IMR-90 (cell line): ENCODE measurements around the gene LRP1B. TPM values are rescaled to one million over a fixed set of nuclear protein-coding genes. Genes with fewer than 3 reads are reported as not detected.

ENCODE experiments used
- ATAC-seq: fragments of 200-7000 bp; cut with Tn5 transposase; 2 replicates; pipeline ENCODE4 v1.9.1; 2020; ENCODE audit warnings: low read depth, mild to moderate bottlenecking, moderate library complexity
- BruUV-seq: library from RNA; stranded (reverse); fragments of 400-500 nt; replicated peaks from 2 replicates; lab custom pipeline; 2021; lab: Mats Ljungman, UMichigan
- CTCF ChIA-PET: fragments of 300-600 bp; formaldehyde crosslinking; extraction: SDS; loops from one replicate; lab custom pipeline; 2021; ENCODE audit warnings: antibody characterized with exemption; lab: Yijun Ruan, JAX
- POLR2A ChIA-PET: fragments of 300-600 bp; sonication (Branson Sonifier 250); formaldehyde crosslinking; loops from one replicate; lab custom pipeline; 2022; ENCODE audit warnings: antibody characterized with exemption; ENCODE audit not compliant: unreplicated experiment; lab: Charles Lee
- DNase-seq: peaks from one replicate; pipeline ENCODE4 v3.0.0; 2013
- H2AFZ ChIP-seq: replicated peaks from 2 replicates; pipeline ENCODE3; 2013; ENCODE audit warnings: low read length, mild to moderate bottlenecking; ENCODE audit not compliant: poor library complexity
- H2AK5ac ChIP-seq: 2 replicates; pipeline ENCODE4 v1.6.1; 2013; ENCODE audit warnings: low read depth, low read length, inconsistent platforms
- H2AK9ac ChIP-seq: replicated peaks from 2 replicates; pipeline ENCODE3; 2013; ENCODE audit warnings: mild to moderate bottlenecking, low read depth, low read length, moderate library complexity; ENCODE audit not compliant: poor library complexity
- H2BK120ac ChIP-seq: 2 replicates; pipeline ENCODE4 v1.6.1; 2013; ENCODE audit warnings: low read depth, low read length, inconsistent platforms
- H2BK15ac ChIP-seq: 3 replicates; pipeline ENCODE4 v1.6.1; 2013; ENCODE audit warnings: low read depth, low read length, inconsistent platforms
- H2BK20ac ChIP-seq: 2 replicates; pipeline ENCODE4 v1.6.1; 2013; ENCODE audit warnings: low read depth, mild to moderate bottlenecking, inconsistent platforms, low read length, moderate library complexity
- H2BK5ac ChIP-seq: 2 replicates; pipeline ENCODE4 v1.6.1; 2013; ENCODE audit warnings: mild to moderate bottlenecking, low read depth, low read length, inconsistent platforms; ENCODE audit not compliant: poor library complexity, severe bottlenecking
- H3K14ac ChIP-seq: replicated peaks from 2 replicates; pipeline ENCODE4 v1.6.1; 2013; ENCODE audit warnings: low read depth, low read length, inconsistent platforms
- H3K18ac ChIP-seq: 2 replicates; pipeline ENCODE4 v1.6.1; 2013; ENCODE audit warnings: low read depth, low read length, control low read depth
- H3K23ac ChIP-seq: 2 replicates; pipeline ENCODE4 v1.6.1; 2013; ENCODE audit warnings: low read depth, low read length, inconsistent platforms
- H3K27ac ChIP-seq: 2 replicates; pipeline ENCODE4 v1.5.1; 2013; ENCODE audit warnings: mild to moderate bottlenecking, control low read depth, low read length; ENCODE audit not compliant: insufficient read depth
- H3K27me3 ChIP-seq: 2 replicates; pipeline ENCODE4 v1.6.1; 2013; ENCODE audit warnings: low read length; ENCODE audit not compliant: control insufficient read depth, insufficient read depth
- H3K36me3 ChIP-seq: 2 replicates; pipeline ENCODE4 v1.6.1; 2013; ENCODE audit warnings: low read length, mixed read lengths; ENCODE audit not compliant: control insufficient read depth, insufficient read depth
- H3K4ac ChIP-seq: 2 replicates; pipeline ENCODE4 v1.6.1; 2013; ENCODE audit warnings: low read depth, low read length, inconsistent platforms
- H3K4me1 ChIP-seq: 2 replicates; pipeline ENCODE4 v1.6.1; 2013; ENCODE audit warnings: low read length, mixed read lengths; ENCODE audit not compliant: control insufficient read depth, insufficient read depth
- H3K4me2 ChIP-seq: 2 replicates; pipeline ENCODE4 v1.6.1; 2013; ENCODE audit warnings: low read depth, mild to moderate bottlenecking, control low read depth, low read length, moderate library complexity
- H3K4me3 ChIP-seq: 2 replicates; pipeline ENCODE4 v1.5.1; 2013; ENCODE audit warnings: low read depth, mild to moderate bottlenecking, control low read depth, low read length, moderate library complexity; ENCODE audit not compliant: insufficient read depth
- H3K56ac ChIP-seq: 2 replicates; pipeline ENCODE4 v1.6.1; 2013; ENCODE audit warnings: low read length, inconsistent platforms; ENCODE audit not compliant: insufficient read depth; ENCODE audit errors: extremely low read depth
- H3K79me1 ChIP-seq, 2 experiments: 2 replicates each; pipeline ENCODE4 v1.6.1; 2013; ENCODE audit warnings: low read length in 2 of 2, inconsistent platforms in 1 of 2, low read depth in 1 of 2
- H3K9ac ChIP-seq: 2 replicates; pipeline ENCODE4 v1.6.1; 2013; ENCODE audit warnings: low read depth, low read length, control low read depth
- H3K9me1 ChIP-seq: 2 replicates; pipeline ENCODE4 v1.6.1; 2013; ENCODE audit warnings: low read length, inconsistent platforms; ENCODE audit not compliant: insufficient read depth
- H3K9me3 ChIP-seq: 2 replicates; pipeline ENCODE4 v1.6.1; 2013; ENCODE audit warnings: low read length; ENCODE audit not compliant: control insufficient read depth, insufficient read depth
- H4K20me1 ChIP-seq: 2 replicates; pipeline ENCODE4 v1.6.1; 2013; ENCODE audit warnings: low read length, inconsistent platforms; ENCODE audit not compliant: insufficient read depth
- H4K5ac ChIP-seq: 2 replicates; pipeline ENCODE4 v1.6.1; 2013; ENCODE audit warnings: mild to moderate bottlenecking, low read depth, low read length, control low read depth
- H4K8ac ChIP-seq, 2 experiments: 2 replicates each; pipeline ENCODE4 v1.6.1; 2013; ENCODE audit warnings: low read depth in 2 of 2, low read length in 2 of 2, control low read depth in 1 of 2, inconsistent platforms in 1 of 2
- H4K91ac ChIP-seq: 2 replicates; pipeline ENCODE4 v1.6.1; 2013; ENCODE audit warnings: low read depth, low read length, inconsistent platforms; ENCODE audit not compliant: insufficient read depth
- CEBPB ChIP-seq: IDR thresholded peaks from 2 replicates; pipeline ENCODE4 v1.6.1; 2012; ENCODE audit warnings: low read depth, low read length, improper control_type of control experiment
- CHD1 ChIP-seq: IDR thresholded peaks from 2 replicates; pipeline ENCODE4 v1.6.1; 2012; ENCODE audit warnings: low read depth, low read length, improper control_type of control experiment
- MAFK ChIP-seq: IDR thresholded peaks from 2 replicates; pipeline ENCODE4 v1.6.1; 2012; ENCODE audit warnings: low read depth, low read length, improper control_type of control experiment
- MXI1 ChIP-seq: IDR thresholded peaks from 2 replicates; pipeline ENCODE4 v1.6.1; 2012; ENCODE audit warnings: low read depth, mild to moderate bottlenecking, low read length, moderate library complexity, borderline replicate concordance
- NFE2L2 ChIP-seq: fragments of 150-350 bp; IDR thresholded peaks from 2 replicates; pipeline ENCODE4 v1.6.1; 2016; ENCODE audit warnings: low read depth, mild to moderate bottlenecking, low read length
- POLR2A ChIP-seq: IDR thresholded peaks from 2 replicates; pipeline ENCODE4 v1.6.1; 2012; ENCODE audit warnings: mild to moderate bottlenecking, low read depth, low read length
- RCOR1 ChIP-seq: IDR thresholded peaks from 2 replicates; pipeline ENCODE4 v1.6.1; 2012; ENCODE audit warnings: mild to moderate bottlenecking, low read length, improper control_type of control experiment; ENCODE audit not compliant: insufficient replicate concordance
- RFX5 ChIP-seq: IDR thresholded peaks from 2 replicates; pipeline ENCODE4 v1.8.0; 2012; ENCODE audit warnings: low read depth, mild to moderate bottlenecking, low read length, moderate library complexity
- SMC3 ChIP-seq: fragments of 150-350 bp; IDR thresholded peaks from 2 replicates; pipeline ENCODE4 v1.6.1; 2016; ENCODE audit warnings: low read depth, mild to moderate bottlenecking, antibody characterized with exemption, low read length, moderate library complexity
- USF2 ChIP-seq: fragments of 150-350 bp; IDR thresholded peaks from 2 replicates; pipeline ENCODE4 v1.6.1; 2017; ENCODE audit warnings: mild to moderate bottlenecking, antibody characterized with exemption, low read length, low read depth
- WGBS, 2 experiments: methylation state at CpG; one replicate each; pipeline versions ENCODE4 v1.1.5 to v1.1.7; 2013; ENCODE audit warnings: missing lambda C conversion rate in 2 of 2; ENCODE audit not compliant: insufficient read length in 1 of 2; ENCODE audit errors: extremely low coverage in 2 of 2; 5-methylcytosine and 5-hydroxymethylcytosine counted together
- dilution Hi-C: fragments of 300-500 bp; cut with HindIII; formaldehyde crosslinking; loops from one replicate; pipeline ENCODE4 v1.14.3; 2018; ENCODE audit warnings: low sequenced_read_pairs; ENCODE audit not compliant: unreplicated experiment
- in situ Hi-C: fragments of 300-500 bp; cut with MboI; formaldehyde crosslinking; loops from 3 replicates; pipeline ENCODE4 v1.14.3; 2019; ENCODE audit warnings: low sequenced_read_pairs, inconsistent platforms, mixed read lengths
- intact Hi-C: fragments of 100-400 bp; cut with micrococcal nuclease; formaldehyde crosslinking; loops from 2 replicates; pipeline ENCODE4 v1.10.0; 2022
- polyA plus RNA-seq, 3 experiments: library from polyadenylated mRNA; depleted of rRNA; stranded (reverse); fragments of >200 nt; gene quantifications; 2 replicates each; pipeline ENCODE4 v1.2.3, GENCODE V29; 2012; ENCODE audit warnings: low replicate concordance in 1 of 3
- total RNA-seq: library from RNA; depleted of rRNA; stranded (reverse); fragments of >200 nt; gene quantifications from 2 replicates; pipeline ENCODE4 v1.2.3, GENCODE V29; 2012

The LRP1B gene
- total and polyA plus RNA-seq, 2 of the 4 experiments (the other 2 are of a cell fraction), result under 0.01 to 0.02 TPM

DNA sequence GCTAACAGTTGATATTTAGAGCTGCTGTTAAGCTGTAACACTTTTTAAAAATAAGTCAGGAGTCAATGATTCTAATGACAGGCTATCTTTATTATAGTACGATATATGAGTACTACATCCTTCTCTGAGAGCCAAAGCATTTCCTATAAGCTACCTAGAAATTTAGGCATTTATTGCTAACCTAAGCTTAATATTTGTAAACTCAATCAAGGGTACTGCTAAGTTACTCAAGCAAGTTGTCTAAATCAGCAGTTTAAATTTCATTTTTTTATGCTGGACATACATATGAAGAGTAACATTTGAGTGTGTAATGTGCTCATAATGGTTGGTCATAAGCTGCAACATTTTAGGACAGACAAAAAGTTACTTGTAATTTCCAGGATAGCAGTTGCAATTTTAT, 1774.1 kb downstream of the LRP1B start:
- POLR2A ChIA-PET, result no interaction called here
- no peaks in the 10 kb centered on the region for H3K4me1 ChIP-seq
- no peak overlapping the region for H4K5ac ChIP-seq
- no peak overlapping the region for H3K4ac ChIP-seq
- H3K79me1 ChIP-seq, result no peaks in the 10 kb centered on the region
- no TSS peak for BruUV-seq
- ATAC-seq, result no peak
- no peaks in the 10 kb centered on the region for H3K9me1 ChIP-seq
- H3K23ac ChIP-seq, result no peak overlapping the region
- no peak overlapping the region for H2AK9ac ChIP-seq
- no peak overlapping the region for H3K14ac ChIP-seq
- H3K56ac ChIP-seq, result no peak overlapping the region
- H2BK20ac ChIP-seq, result no peak overlapping the region
- H2AFZ ChIP-seq, result no peak overlapping the region
- H3K18ac ChIP-seq, result no peak overlapping the region
- H3K9me3 ChIP-seq, result no peaks in the 10 kb centered on the region
- H4K91ac ChIP-seq, result no peak overlapping the region
- CTCF ChIA-PET, result no interaction called here
- no peak overlapping the region for H2BK15ac ChIP-seq
- H3K27ac ChIP-seq, result no peak overlapping the region
- no peak overlapping the region for H2BK120ac ChIP-seq
- intact Hi-C loops, result no loop called here
- in situ Hi-C loops, result no loop called here
- no peak for DNase-seq
- TF ChIP-seq SMC3 (no peak), POLR2A (no peak), MXI1 (no peak), CHD1 (no peak), CEBPB (no peak), MAFK (no peak), USF2 (no peak), RCOR1 (no peak), NFE2L2 (no peak), RFX5 (no peak)
- no peak overlapping the region for H3K9ac ChIP-seq
- no CpG with 5 or more reads among the region's 1 CpG for WGBS, 2 experiments
- dilution Hi-C loops, result no loop called here
- no peak overlapping the region for H2AK5ac ChIP-seq
- H3K4me2 ChIP-seq, result no peak overlapping the region
- H4K8ac ChIP-seq, result no peak overlapping the region
- no peak overlapping the region for H2BK5ac ChIP-seq
- no peaks in the 10 kb centered on the region for H3K27me3 ChIP-seq
- H4K20me1 ChIP-seq, result no peaks in the 10 kb centered on the region
- no peaks in the 10 kb centered on the region for H3K36me3 ChIP-seq
- no peak overlapping the region for H3K4me3 ChIP-seq
